Measurements from ENCODE around the gene DKK1.

DNA sequence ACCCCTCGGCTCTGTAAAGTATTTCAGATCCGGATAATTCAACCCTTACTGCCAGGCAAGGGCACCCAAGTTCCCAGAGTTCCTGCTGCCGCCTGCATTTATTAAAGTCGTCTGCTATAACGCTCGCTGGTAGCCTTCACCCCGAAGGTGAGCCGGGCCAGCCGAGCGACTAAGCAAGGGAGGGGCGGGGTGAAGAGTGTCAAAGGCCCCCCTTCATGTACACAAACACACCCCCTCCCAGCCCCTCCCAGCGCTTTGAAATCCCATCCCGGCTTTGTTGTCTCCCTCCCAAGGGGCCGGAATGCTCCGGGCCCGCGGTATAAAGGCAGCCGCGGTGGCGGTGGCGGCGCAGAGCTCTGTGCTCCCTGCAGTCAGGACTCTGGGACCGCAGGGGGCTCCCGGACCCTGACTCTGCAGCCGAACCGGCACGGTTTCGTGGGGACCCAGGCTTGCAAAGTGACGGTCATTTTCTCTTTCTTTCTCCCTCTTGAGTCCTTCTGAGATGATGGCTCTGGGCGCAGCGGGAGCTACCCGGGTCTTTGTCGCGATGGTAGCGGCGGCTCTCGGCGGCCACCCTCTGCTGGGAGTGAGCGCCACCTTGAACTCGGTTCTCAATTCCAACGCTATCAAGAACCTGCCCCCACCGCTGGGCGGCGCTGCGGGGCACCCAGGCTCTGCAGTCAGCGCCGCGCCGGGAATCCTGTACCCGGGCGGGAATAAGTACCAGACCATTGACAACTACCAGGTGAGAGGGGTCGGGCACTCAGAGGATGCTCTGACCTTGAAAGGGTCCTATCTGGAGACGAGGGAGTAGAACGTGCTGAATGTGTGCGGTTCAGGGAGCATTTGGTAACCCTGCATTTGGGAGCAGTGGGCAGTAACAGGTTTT lies at the start of gene DKK1:
- TF ChIP-seq, protein P1, sequence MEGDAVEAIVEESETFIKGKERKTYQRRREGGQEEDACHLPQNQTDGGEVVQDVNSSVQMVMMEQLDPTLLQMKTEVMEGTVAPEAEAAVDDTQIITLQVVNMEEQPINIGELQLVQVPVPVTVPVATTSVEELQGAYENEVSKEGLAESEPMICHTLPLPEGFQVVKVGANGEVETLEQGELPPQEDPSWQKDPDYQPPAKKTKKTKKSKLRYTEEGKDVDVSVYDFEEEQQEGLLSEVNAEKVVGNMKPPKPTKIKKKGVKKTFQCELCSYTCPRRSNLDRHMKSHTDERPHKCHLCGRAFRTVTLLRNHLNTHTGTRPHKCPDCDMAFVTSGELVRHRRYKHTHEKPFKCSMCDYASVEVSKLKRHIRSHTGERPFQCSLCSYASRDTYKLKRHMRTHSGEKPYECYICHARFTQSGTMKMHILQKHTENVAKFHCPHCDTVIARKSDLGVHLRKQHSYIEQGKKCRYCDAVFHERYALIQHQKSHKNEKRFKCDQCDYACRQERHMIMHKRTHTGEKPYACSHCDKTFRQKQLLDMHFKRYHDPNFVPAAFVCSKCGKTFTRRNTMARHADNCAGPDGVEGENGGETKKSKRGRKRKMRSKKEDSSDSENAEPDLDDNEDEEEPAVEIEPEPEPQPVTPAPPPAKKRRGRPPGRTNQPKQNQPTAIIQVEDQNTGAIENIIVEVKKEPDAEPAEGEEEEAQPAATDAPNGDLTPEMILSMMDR (conservative IDR thresholded peaks at IDR 0.05; ENCODE audit: low read depth, low read length), result peak; percentile 89
- TF ChIP-seq MAZ (IDR thresholded peaks at IDR 0.05; ENCODE audit: borderline replicate concordance, low read depth, low read length) (no peak; the same call in 1 of the 2 replicates), RCOR1 (IDR thresholded peaks at IDR 0.05; ENCODE audit: insufficient replicate concordance, low read length) (no peak), POLR2A (IDR thresholded peaks at IDR 0.05; ENCODE audit: low read depth, low read length) (peak; percentile 85), RFX5 (IDR thresholded peaks at IDR 0.05; ENCODE audit: low read depth, low read length) (no peak), BHLHE40 (IDR thresholded peaks at IDR 0.05; ENCODE audit: low read depth, low read length) (no peak), CEBPB (IDR thresholded peaks at IDR 0.05; ENCODE audit: low read depth, low read length) (no peak), NFE2L2 (IDR thresholded peaks at IDR 0.05; ENCODE audit: low read depth, low read length) (no peak), MAFK (IDR thresholded peaks at IDR 0.05; ENCODE audit: low read depth, low read length) (no peak), RAD21 (IDR thresholded peaks at IDR 0.05; ENCODE audit: low read length) (peak; percentile 79)
- TF ChIP-seq, protein P2, sequence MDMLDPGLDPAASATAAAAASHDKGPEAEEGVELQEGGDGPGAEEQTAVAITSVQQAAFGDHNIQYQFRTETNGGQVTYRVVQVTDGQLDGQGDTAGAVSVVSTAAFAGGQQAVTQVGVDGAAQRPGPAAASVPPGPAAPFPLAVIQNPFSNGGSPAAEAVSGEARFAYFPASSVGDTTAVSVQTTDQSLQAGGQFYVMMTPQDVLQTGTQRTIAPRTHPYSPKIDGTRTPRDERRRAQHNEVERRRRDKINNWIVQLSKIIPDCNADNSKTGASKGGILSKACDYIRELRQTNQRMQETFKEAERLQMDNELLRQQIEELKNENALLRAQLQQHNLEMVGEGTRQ (IDR thresholded peaks at IDR 0.05; ENCODE audit: low read depth, low read length), result no peak
- TF ChIP-seq, protein P3, sequence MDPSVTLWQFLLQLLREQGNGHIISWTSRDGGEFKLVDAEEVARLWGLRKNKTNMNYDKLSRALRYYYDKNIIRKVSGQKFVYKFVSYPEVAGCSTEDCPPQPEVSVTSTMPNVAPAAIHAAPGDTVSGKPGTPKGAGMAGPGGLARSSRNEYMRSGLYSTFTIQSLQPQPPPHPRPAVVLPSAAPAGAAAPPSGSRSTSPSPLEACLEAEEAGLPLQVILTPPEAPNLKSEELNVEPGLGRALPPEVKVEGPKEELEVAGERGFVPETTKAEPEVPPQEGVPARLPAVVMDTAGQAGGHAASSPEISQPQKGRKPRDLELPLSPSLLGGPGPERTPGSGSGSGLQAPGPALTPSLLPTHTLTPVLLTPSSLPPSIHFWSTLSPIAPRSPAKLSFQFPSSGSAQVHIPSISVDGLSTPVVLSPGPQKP (IDR thresholded peaks at IDR 0.05; ENCODE audit: borderline replicate concordance, low read depth, low read length), result no peak

Data from IMR-90 (cell line).